ENCODE results near the gene NNMT. TPM values are rescaled to one million over a fixed set of nuclear protein-coding genes. Genes with fewer than 3 reads are reported as not detected.

The NNMT gene
- total and polyA plus RNA-seq, 2 donors (not counting 1 experiment from before 2014, with no cell fraction given) = 156 to 639 TPM

DNA sequence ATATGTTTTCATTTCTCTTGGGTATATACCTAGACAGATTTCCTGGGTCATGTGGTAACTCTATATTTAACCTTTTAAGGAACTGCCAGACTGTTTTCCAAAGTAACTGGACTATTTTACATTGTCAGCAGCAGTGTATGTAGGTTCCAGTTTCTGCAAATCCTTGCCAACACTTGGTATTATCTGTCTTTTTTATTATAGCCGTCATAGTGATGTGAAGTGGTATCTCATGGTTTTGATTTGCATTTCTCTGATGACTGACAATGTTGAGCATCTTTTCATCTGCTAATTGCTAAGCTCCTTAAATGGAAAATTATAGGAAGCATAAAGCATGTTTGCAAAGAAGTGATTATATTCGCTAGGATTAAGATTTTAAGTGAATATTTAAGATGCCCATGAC lies 13.9 kb downstream of the NNMT start:
- no peak overlapping the region for H3K9ac ChIP-seq (ENCODE audit: insufficient read depth, low read length)
- H3K27ac ChIP-seq (ENCODE audit: insufficient read depth, low read length) = no peak overlapping the region
- peaks cover 29% of the 10 kb centered on the region for H3K79me2 ChIP-seq (ENCODE audit: control insufficient read depth, insufficient read depth, low read length)
- DNase-seq (ENCODE audit: low read depth in 2 of 2) = no peak
- peaks cover 11% of the 10 kb centered on the region for H3K4me1 ChIP-seq (ENCODE audit: control insufficient read depth, extremely low read depth, insufficient read depth, low read length)
- H4K20me1 ChIP-seq (ENCODE audit: control insufficient read depth, extremely low read depth, insufficient read depth, low read length) = no peaks in the 10 kb centered on the region
- no peak overlapping the region for H3K4me3 ChIP-seq (replicated peaks in 1 of 4; ENCODE audit: control extremely low read depth in 1 of 4, insufficient read depth in 1 of 4, low read depth in 3 of 4, low read length in 4 of 4)
- H3K27me3 ChIP-seq (ENCODE audit: control insufficient read depth, insufficient read depth, low read length) = no peaks in the 10 kb centered on the region
- TF ChIP-seq EZH2 (IDR thresholded peaks at IDR 0.05; ENCODE audit: low read length, missing control alignments) = no peak
- TF ChIP-seq, protein P1, sequence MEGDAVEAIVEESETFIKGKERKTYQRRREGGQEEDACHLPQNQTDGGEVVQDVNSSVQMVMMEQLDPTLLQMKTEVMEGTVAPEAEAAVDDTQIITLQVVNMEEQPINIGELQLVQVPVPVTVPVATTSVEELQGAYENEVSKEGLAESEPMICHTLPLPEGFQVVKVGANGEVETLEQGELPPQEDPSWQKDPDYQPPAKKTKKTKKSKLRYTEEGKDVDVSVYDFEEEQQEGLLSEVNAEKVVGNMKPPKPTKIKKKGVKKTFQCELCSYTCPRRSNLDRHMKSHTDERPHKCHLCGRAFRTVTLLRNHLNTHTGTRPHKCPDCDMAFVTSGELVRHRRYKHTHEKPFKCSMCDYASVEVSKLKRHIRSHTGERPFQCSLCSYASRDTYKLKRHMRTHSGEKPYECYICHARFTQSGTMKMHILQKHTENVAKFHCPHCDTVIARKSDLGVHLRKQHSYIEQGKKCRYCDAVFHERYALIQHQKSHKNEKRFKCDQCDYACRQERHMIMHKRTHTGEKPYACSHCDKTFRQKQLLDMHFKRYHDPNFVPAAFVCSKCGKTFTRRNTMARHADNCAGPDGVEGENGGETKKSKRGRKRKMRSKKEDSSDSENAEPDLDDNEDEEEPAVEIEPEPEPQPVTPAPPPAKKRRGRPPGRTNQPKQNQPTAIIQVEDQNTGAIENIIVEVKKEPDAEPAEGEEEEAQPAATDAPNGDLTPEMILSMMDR (conservative IDR thresholded peaks at IDR 0.05 in 1 of 2, IDR thresholded peaks at IDR 0.05 in 1 of 2; ENCODE audit: low read depth in 1 of 2, low read length in 2 of 2) = no peak
- H3K9me3 ChIP-seq (ENCODE audit: control insufficient read depth, insufficient read depth, low read depth, low read length) = no peaks in the 10 kb centered on the region
- no peak overlapping the region for H3K4me2 ChIP-seq (ENCODE audit: extremely low read depth, insufficient read depth, low read length)
- H2AFZ ChIP-seq (ENCODE audit: low read length) = no peak overlapping the region
- H3K36me3 ChIP-seq (ENCODE audit: control insufficient read depth, insufficient read depth, low read length) = peaks cover 7% of the 10 kb centered on the region

DNA sequence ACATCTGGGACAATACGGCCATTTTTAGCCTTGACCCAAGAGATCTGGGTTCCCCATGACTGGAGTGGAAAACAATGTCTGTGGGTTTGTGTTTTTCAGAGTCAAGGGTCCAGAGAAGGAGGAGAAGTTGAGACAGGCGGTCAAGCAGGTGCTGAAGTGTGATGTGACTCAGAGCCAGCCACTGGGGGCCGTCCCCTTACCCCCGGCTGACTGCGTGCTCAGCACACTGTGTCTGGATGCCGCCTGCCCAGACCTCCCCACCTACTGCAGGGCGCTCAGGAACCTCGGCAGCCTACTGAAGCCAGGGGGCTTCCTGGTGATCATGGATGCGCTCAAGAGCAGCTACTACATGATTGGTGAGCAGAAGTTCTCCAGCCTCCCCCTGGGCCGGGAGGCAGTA lies 15.7 kb downstream of the NNMT start:
- no peak overlapping the region for H3K27ac ChIP-seq (ENCODE audit: insufficient read depth, low read length)
- TF ChIP-seq EZH2 (IDR thresholded peaks at IDR 0.05; ENCODE audit: low read length, missing control alignments) = no peak
- TF ChIP-seq, protein P1 (conservative IDR thresholded peaks at IDR 0.05 in 1 of 2, IDR thresholded peaks at IDR 0.05 in 1 of 2; ENCODE audit: low read depth in 1 of 2, low read length in 2 of 2) = no peak
- H3K4me3 ChIP-seq (replicated peaks in 1 of 4; ENCODE audit: control extremely low read depth in 1 of 4, insufficient read depth in 1 of 4, low read depth in 3 of 4, low read length in 4 of 4) = no peak overlapping the region
- H3K4me2 ChIP-seq (ENCODE audit: extremely low read depth, insufficient read depth, low read length) = no peak overlapping the region
- H2AFZ ChIP-seq (ENCODE audit: low read length) = no peak overlapping the region
- no peak for DNase-seq (ENCODE audit: low read depth in 2 of 2)
- peaks cover 11% of the 10 kb centered on the region for H3K4me1 ChIP-seq (ENCODE audit: control insufficient read depth, extremely low read depth, insufficient read depth, low read length)
- H3K79me2 ChIP-seq (ENCODE audit: control insufficient read depth, insufficient read depth, low read length) = peaks cover 26% of the 10 kb centered on the region
- H3K9ac ChIP-seq (ENCODE audit: insufficient read depth, low read length) = no peak overlapping the region
- H3K27me3 ChIP-seq (ENCODE audit: control insufficient read depth, insufficient read depth, low read length) = no peaks in the 10 kb centered on the region
- H4K20me1 ChIP-seq (ENCODE audit: control insufficient read depth, extremely low read depth, insufficient read depth, low read length) = no peaks in the 10 kb centered on the region
- no peaks in the 10 kb centered on the region for H3K9me3 ChIP-seq (ENCODE audit: control insufficient read depth, insufficient read depth, low read depth, low read length)
- peaks cover 7% of the 10 kb centered on the region for H3K36me3 ChIP-seq (ENCODE audit: control insufficient read depth, insufficient read depth, low read length)

DNA sequence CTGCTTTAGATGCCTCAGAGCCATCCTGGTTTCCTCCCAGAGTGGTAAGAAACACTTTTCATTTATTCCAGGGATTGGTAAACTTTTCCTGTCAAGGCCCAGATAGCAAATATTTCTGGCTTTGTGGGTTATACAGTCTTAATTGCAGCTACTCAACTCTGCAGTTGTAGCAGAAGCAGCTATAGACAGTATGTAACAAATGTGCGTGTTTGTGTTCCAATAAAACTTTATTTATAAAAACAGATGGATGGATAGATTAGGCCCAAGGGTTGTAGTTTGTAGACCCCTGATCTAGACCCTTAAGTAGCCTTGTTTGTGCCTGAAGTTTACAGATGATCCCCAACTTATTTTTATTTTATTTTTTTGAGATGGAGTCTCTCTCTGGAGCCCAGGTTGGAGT lies 17.9 kb downstream of the NNMT start:
- Histone ChIP-seq H2AFZ (ENCODE audit: low read length) (no peak overlapping the region), H3K9ac (ENCODE audit: insufficient read depth, low read length) (no peak overlapping the region), H3K4me3 (replicated peaks in 1 of 4; ENCODE audit: control extremely low read depth in 1 of 4, insufficient read depth in 1 of 4, low read depth in 3 of 4, low read length in 4 of 4) (no peak overlapping the region), H3K9me3 (ENCODE audit: control insufficient read depth, insufficient read depth, low read depth, low read length) (no peaks in the 10 kb centered on the region), H3K27ac (ENCODE audit: insufficient read depth, low read length) (no peak overlapping the region), H3K79me2 (ENCODE audit: control insufficient read depth, insufficient read depth, low read length) (peaks cover 16% of the 10 kb centered on the region), H3K36me3 (ENCODE audit: control insufficient read depth, insufficient read depth, low read length) (peaks cover 7% of the 10 kb centered on the region), H3K27me3 (ENCODE audit: control insufficient read depth, insufficient read depth, low read length) (no peaks in the 10 kb centered on the region), H4K20me1 (ENCODE audit: control insufficient read depth, extremely low read depth, insufficient read depth, low read length) (no peaks in the 10 kb centered on the region), H3K4me1 (ENCODE audit: control insufficient read depth, extremely low read depth, insufficient read depth, low read length) (no peaks in the 10 kb centered on the region), H3K4me2 (ENCODE audit: extremely low read depth, insufficient read depth, low read length) (no peak overlapping the region)
- DNase-seq (ENCODE audit: low read depth in 2 of 2) = no peak
- TF ChIP-seq, protein P1 (conservative IDR thresholded peaks at IDR 0.05 in 1 of 2, IDR thresholded peaks at IDR 0.05 in 1 of 2; ENCODE audit: low read depth in 1 of 2, low read length in 2 of 2) = no peak
- no peak for TF ChIP-seq EZH2 (IDR thresholded peaks at IDR 0.05; ENCODE audit: low read length, missing control alignments)
